ENCODE results near the gene MYRFL.

The MYRFL gene

GRCh38 chr12:69935651-69936100, 110.6 kb downstream of the MYRFL start:
- Histone ChIP-seq H3K18ac (ENCODE audit: low read depth in 1 of 2, low read length in 2 of 2) (no peak overlapping the region), H3K4ac (ENCODE audit: low read depth in 1 of 2, low read length in 2 of 2) (no peak overlapping the region), H3K27ac (ENCODE audit: low read length, poor library complexity, severe bottlenecking) (no peak overlapping the region), H3K4me3 (ENCODE audit: insufficient read depth in 1 of 2, low read depth in 1 of 2, low read length in 2 of 2) (no peak overlapping the region), H2BK12ac (ENCODE audit: low read length in 2 of 2) (no peak overlapping the region), H3K27me3 (ENCODE audit: control insufficient read depth in 1 of 2, insufficient read depth in 1 of 2, low read length in 2 of 2) (peaks cover 0 to 8% of the 10 kb centered on the region in 2 experiments), H3K14ac (ENCODE audit: low read length in 2 of 2) (no peak overlapping the region), H2BK120ac (ENCODE audit: low read depth, low read length) (no peak overlapping the region), H2BK5ac (ENCODE audit: low read depth, low read length, poor library complexity, severe bottlenecking) (no peak overlapping the region), H3K9ac (ENCODE audit: low read length) (no peak overlapping the region), H4K91ac (ENCODE audit: low read length) (no peak overlapping the region), H2AFZ (ENCODE audit: low read depth, low read length) (no peak overlapping the region), H3K79me1 (replicated peaks; ENCODE audit: low read length, poor library complexity, severe bottlenecking) (no peaks in the 10 kb centered on the region), H3K36me3 (ENCODE audit: control insufficient read depth in 1 of 2, insufficient read depth in 2 of 2, low read depth in 1 of 2, low read length in 2 of 2) (no peaks in the 10 kb centered on the region), H2BK15ac (ENCODE audit: low read depth, poor library complexity, severe bottlenecking) (no peak overlapping the region), H2AK5ac (ENCODE audit: low read length, severe bottlenecking) (no peak overlapping the region), H3K23ac (ENCODE audit: low read length in 2 of 2) (no peak overlapping the region), H3K9me3 (ENCODE audit: control insufficient read depth, low read length) (no peaks in the 10 kb centered on the region), H3K4me2 (ENCODE audit: low read length, poor library complexity, severe bottlenecking) (no peak overlapping the region), H3K4me1 (ENCODE audit: control insufficient read depth, insufficient read depth, low read depth, low read length) (peaks cover 2% of the 10 kb centered on the region), H4K8ac (ENCODE audit: low read length) (no peak overlapping the region)
- no peak for DNase-seq
- WGBS = 91% methylated on average over 4 of the region's 5 CpGs

- WGBS = 53% methylated on average over 5 of the region's 5 CpGs
- H3K4me3 ChIP-seq (ENCODE audit: insufficient read depth in 1 of 2, low read depth in 1 of 2, low read length in 2 of 2) = no peak overlapping the region
- no peak for DNase-seq
These were observed 111.2 kb downstream of the MYRFL start for GRCh38 chr12:69936214-69936731.

GRCh38 chr12:69936766-69937165, 111.7 kb downstream of the MYRFL start:
- no peak overlapping the region for H2BK15ac ChIP-seq (ENCODE audit: low read depth, poor library complexity, severe bottlenecking)
- no peak overlapping the region for H2BK12ac ChIP-seq (ENCODE audit: low read length in 2 of 2)
- H4K91ac ChIP-seq (ENCODE audit: low read length) = no peak overlapping the region
- no peak overlapping the region for H3K4ac ChIP-seq (ENCODE audit: low read depth in 1 of 2, low read length in 2 of 2)
- no peak overlapping the region for H2BK120ac ChIP-seq (ENCODE audit: low read depth, low read length)
- peaks cover 2% of the 10 kb centered on the region for H3K4me1 ChIP-seq (ENCODE audit: control insufficient read depth, insufficient read depth, low read depth, low read length)
- no peak overlapping the region for H3K18ac ChIP-seq (ENCODE audit: low read depth in 1 of 2, low read length in 2 of 2)
- no peak overlapping the region for H3K14ac ChIP-seq (ENCODE audit: low read length in 2 of 2)
- DNase-seq = no peak
- H3K27ac ChIP-seq (ENCODE audit: low read length, poor library complexity, severe bottlenecking) = no peak overlapping the region
- H3K27me3 ChIP-seq (ENCODE audit: control insufficient read depth in 1 of 2, insufficient read depth in 1 of 2, low read length in 2 of 2) = peaks cover 0 to 8% of the 10 kb centered on the region in 2 experiments
- no peaks in the 10 kb centered on the region for H3K9me3 ChIP-seq (ENCODE audit: control insufficient read depth, low read length)
- no peaks in the 10 kb centered on the region for H3K36me3 ChIP-seq (ENCODE audit: control insufficient read depth in 1 of 2, insufficient read depth in 2 of 2, low read depth in 1 of 2, low read length in 2 of 2)
- H3K79me1 ChIP-seq (replicated peaks; ENCODE audit: low read length, poor library complexity, severe bottlenecking) = no peaks in the 10 kb centered on the region
- no peak overlapping the region for H3K9ac ChIP-seq (ENCODE audit: low read length)
- 91% methylated on average over 2 of the region's 2 CpGs for WGBS
- no peak overlapping the region for H3K4me3 ChIP-seq (ENCODE audit: insufficient read depth in 1 of 2, low read depth in 1 of 2, low read length in 2 of 2)
- no peak overlapping the region for H2BK5ac ChIP-seq (ENCODE audit: low read depth, low read length, poor library complexity, severe bottlenecking)
- no peak overlapping the region for H3K4me2 ChIP-seq (ENCODE audit: low read length, poor library complexity, severe bottlenecking)
- H2AFZ ChIP-seq (ENCODE audit: low read depth, low read length) = no peak overlapping the region
- H2AK5ac ChIP-seq (ENCODE audit: low read length, severe bottlenecking) = no peak overlapping the region
- H3K23ac ChIP-seq (ENCODE audit: low read length in 2 of 2) = no peak overlapping the region
- H4K8ac ChIP-seq (ENCODE audit: low read length) = no peak overlapping the region

More at GRCh38 chr12:69936214-69936731, 111.2 kb downstream of the MYRFL start:
- H2AK5ac ChIP-seq (ENCODE audit: low read length, severe bottlenecking) = no peak overlapping the region
- H3K4me1 ChIP-seq (ENCODE audit: control insufficient read depth, insufficient read depth, low read depth, low read length) = peaks cover 2% of the 10 kb centered on the region
- H2BK120ac ChIP-seq (ENCODE audit: low read depth, low read length) = no peak overlapping the region
- H2AFZ ChIP-seq (ENCODE audit: low read depth, low read length) = no peak overlapping the region
- no peak overlapping the region for H3K18ac ChIP-seq (ENCODE audit: low read depth in 1 of 2, low read length in 2 of 2)
- no peak overlapping the region for H4K8ac ChIP-seq (ENCODE audit: low read length)
- no peak overlapping the region for H3K14ac ChIP-seq (ENCODE audit: low read length in 2 of 2)
- H3K36me3 ChIP-seq (ENCODE audit: control insufficient read depth in 1 of 2, insufficient read depth in 2 of 2, low read depth in 1 of 2, low read length in 2 of 2) = no peaks in the 10 kb centered on the region
- no peak overlapping the region for H3K4me2 ChIP-seq (ENCODE audit: low read length, poor library complexity, severe bottlenecking)
- H2BK12ac ChIP-seq (ENCODE audit: low read length in 2 of 2) = no peak overlapping the region
- no peaks in the 10 kb centered on the region for H3K79me1 ChIP-seq (replicated peaks; ENCODE audit: low read length, poor library complexity, severe bottlenecking)
- H4K91ac ChIP-seq (ENCODE audit: low read length) = no peak overlapping the region
- no peak overlapping the region for H2BK5ac ChIP-seq (ENCODE audit: low read depth, low read length, poor library complexity, severe bottlenecking)
- no peak overlapping the region for H3K27ac ChIP-seq (ENCODE audit: low read length, poor library complexity, severe bottlenecking)
- H2BK15ac ChIP-seq (ENCODE audit: low read depth, poor library complexity, severe bottlenecking) = no peak overlapping the region
- no peaks in the 10 kb centered on the region for H3K9me3 ChIP-seq (ENCODE audit: control insufficient read depth, low read length)
- H3K9ac ChIP-seq (ENCODE audit: low read length) = no peak overlapping the region
- H3K23ac ChIP-seq (ENCODE audit: low read length in 2 of 2) = no peak overlapping the region
- H3K4ac ChIP-seq (ENCODE audit: low read depth in 1 of 2, low read length in 2 of 2) = no peak overlapping the region
- H3K27me3 ChIP-seq (ENCODE audit: control insufficient read depth in 1 of 2, insufficient read depth in 1 of 2, low read length in 2 of 2) = peaks cover 0 to 8% of the 10 kb centered on the region in 2 experiments

GRCh38 chr12:69947123-69947522, 122.1 kb downstream of the MYRFL start:
- no peak overlapping the region for H2BK15ac ChIP-seq (ENCODE audit: low read depth, poor library complexity, severe bottlenecking)
- H3K4ac ChIP-seq (ENCODE audit: low read depth in 1 of 2, low read length in 2 of 2) = no peak overlapping the region
- no peak overlapping the region for H2BK5ac ChIP-seq (ENCODE audit: low read depth, low read length, poor library complexity, severe bottlenecking)
- H3K9ac ChIP-seq (ENCODE audit: low read length) = no peak overlapping the region
- no peak overlapping the region for H4K8ac ChIP-seq (ENCODE audit: low read length)
- H3K27ac ChIP-seq (ENCODE audit: low read length, poor library complexity, severe bottlenecking) = no peak overlapping the region
- H3K23ac ChIP-seq (ENCODE audit: low read length in 2 of 2) = no peak overlapping the region
- no peak overlapping the region for H2BK120ac ChIP-seq (ENCODE audit: low read depth, low read length)
- no peak overlapping the region for H2AFZ ChIP-seq (ENCODE audit: low read depth, low read length)
- no peaks in the 10 kb centered on the region for H3K27me3 ChIP-seq (ENCODE audit: control insufficient read depth in 1 of 2, insufficient read depth in 1 of 2, low read length in 2 of 2)
- H3K4me3 ChIP-seq (ENCODE audit: insufficient read depth in 1 of 2, low read depth in 1 of 2, low read length in 2 of 2) = no peak overlapping the region
- H2BK12ac ChIP-seq (ENCODE audit: low read length in 2 of 2) = no peak overlapping the region
- H3K4me2 ChIP-seq (ENCODE audit: low read length, poor library complexity, severe bottlenecking) = no peak overlapping the region
- H3K14ac ChIP-seq (ENCODE audit: low read length in 2 of 2) = no peak overlapping the region
- DNase-seq = no peak
- no peak overlapping the region for H3K18ac ChIP-seq (ENCODE audit: low read depth in 1 of 2, low read length in 2 of 2)
- H3K4me1 ChIP-seq (ENCODE audit: control insufficient read depth, insufficient read depth, low read depth, low read length) = no peaks in the 10 kb centered on the region
- no peaks in the 10 kb centered on the region for H3K36me3 ChIP-seq (ENCODE audit: control insufficient read depth in 1 of 2, insufficient read depth in 2 of 2, low read depth in 1 of 2, low read length in 2 of 2)
- H2AK5ac ChIP-seq (ENCODE audit: low read length, severe bottlenecking) = no peak overlapping the region
- no peaks in the 10 kb centered on the region for H3K79me1 ChIP-seq (replicated peaks; ENCODE audit: low read length, poor library complexity, severe bottlenecking)
- peaks cover 8% of the 10 kb centered on the region for H3K9me3 ChIP-seq (ENCODE audit: control insufficient read depth, low read length)
- H4K91ac ChIP-seq (ENCODE audit: low read length) = no peak overlapping the region
